Dendritic cell treated with granulocyte-macrophage colony-stimulating factor and Interleukin-4, amounts not matched to agents 40 ng/mL and 50 ng/mL, for 4 days (primary cell): ENCODE data around the gene AQP2.

Experiments
- H3K27ac Mint-ChIP-seq: one replicate; pipeline ENCODE4 v1.8.0; 2022; ENCODE audit warnings: mild to moderate bottlenecking, mixed read lengths
- H3K27me3 Mint-ChIP-seq: one replicate; pipeline ENCODE4 v1.8.0; 2022; ENCODE audit warnings: mild to moderate bottlenecking, mixed read lengths
- H3K36me3 Mint-ChIP-seq: one replicate; pipeline ENCODE4 v1.8.0; 2022; ENCODE audit warnings: low read depth, mixed read lengths
- H3K4me1 Mint-ChIP-seq: one replicate; pipeline ENCODE4 v1.8.0; 2022; ENCODE audit warnings: low read depth, mixed read lengths
- H3K4me3 Mint-ChIP-seq: one replicate; pipeline ENCODE4 v1.8.0; 2022; ENCODE audit warnings: mild to moderate bottlenecking, moderate library complexity, mixed read lengths
- H3K9me3 Mint-ChIP-seq: one replicate; pipeline ENCODE4 v1.8.0; 2022; ENCODE audit warnings: mixed read lengths
- intact Hi-C: fragments of 100-400 bp; cut with micrococcal nuclease; formaldehyde crosslinking; loops from one replicate; pipeline ENCODE4 v1.15.0; 2022

AQP2 gene

DNA sequence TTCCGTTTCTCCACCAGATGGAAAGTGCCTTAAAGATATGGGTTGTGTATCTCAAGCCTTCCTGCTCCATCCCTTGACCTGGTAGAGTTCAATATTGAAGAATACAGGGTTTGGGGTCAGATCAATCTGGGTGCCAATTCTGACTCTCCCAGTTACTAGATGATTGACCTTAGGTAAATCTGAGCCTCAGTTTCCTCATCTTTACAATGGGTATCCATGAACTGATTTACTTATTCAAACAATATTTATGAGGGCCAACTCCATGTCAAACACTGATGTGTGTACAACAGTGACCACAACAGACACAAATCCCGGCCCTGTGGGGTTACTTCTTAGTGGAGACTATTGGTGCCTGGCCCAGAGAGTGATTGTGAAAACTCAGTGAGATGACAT is 39.3 kb upstream of the AQP2 start:
- Mint-ChIP-seq H3K27ac (no peak overlapping the region), H3K4me1 (peaks cover 24% of the 10 kb centered on the region), H3K36me3 (no peaks in the 10 kb centered on the region), H3K4me3 (no peak overlapping the region), H3K27me3 (peaks cover 32% of the 10 kb centered on the region), H3K9me3 (no peaks in the 10 kb centered on the region)
- intact Hi-C loops: no loop called here

DNA sequence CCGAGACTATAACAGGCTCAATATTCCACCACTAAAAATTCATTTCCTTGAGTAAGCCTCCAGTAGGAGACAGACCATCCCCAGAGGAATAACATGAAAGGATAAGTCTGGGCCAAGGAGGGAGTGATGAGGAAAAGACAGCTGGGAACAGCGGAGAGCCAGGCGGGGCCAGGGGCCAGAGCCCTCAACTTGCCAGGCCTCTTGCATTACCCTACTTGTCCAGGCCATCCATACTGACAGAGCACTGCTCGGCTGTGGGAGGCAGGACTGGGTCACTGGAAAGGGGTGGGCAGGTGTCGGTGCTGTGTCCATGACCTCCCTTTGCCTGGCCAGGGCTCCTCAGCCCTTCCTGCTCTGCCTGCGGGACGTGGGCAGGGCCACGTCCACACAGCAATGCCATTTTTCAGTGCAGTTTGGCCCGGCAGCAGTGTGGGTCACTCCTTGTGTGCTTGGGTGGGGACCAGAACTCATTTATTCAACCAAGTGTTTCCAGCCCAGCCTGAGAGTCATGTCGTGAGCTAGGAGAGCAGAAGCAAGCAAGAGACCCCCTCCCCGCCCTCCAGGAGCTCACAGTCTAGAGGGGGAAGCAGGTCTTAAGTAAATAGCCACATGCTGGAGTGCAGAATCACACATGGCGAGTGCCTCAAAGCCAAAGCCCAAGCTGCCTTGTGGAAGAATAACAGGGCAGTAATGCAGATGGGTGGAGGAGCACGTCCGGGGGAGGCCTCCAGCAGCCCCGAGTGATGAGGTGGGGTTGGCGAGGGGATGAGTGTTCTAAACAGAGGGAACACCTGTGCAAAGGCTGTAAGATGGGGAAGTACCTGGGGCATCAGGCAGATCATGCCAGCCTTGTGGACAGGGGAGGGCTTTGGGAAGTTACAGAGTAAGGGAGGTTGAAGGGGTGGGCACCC is 37.9 kb upstream of the AQP2 start:
- H3K9me3 Mint-ChIP-seq: no peaks in the 10 kb centered on the region
- H3K4me3 Mint-ChIP-seq: no peak overlapping the region
- H3K27me3 Mint-ChIP-seq: peaks cover 34% of the 10 kb centered on the region
- intact Hi-C loops: no loop called here
- H3K36me3 Mint-ChIP-seq: no peaks in the 10 kb centered on the region
- no peak overlapping the region for H3K27ac Mint-ChIP-seq
- H3K4me1 Mint-ChIP-seq: peaks cover 24% of the 10 kb centered on the region

DNA sequence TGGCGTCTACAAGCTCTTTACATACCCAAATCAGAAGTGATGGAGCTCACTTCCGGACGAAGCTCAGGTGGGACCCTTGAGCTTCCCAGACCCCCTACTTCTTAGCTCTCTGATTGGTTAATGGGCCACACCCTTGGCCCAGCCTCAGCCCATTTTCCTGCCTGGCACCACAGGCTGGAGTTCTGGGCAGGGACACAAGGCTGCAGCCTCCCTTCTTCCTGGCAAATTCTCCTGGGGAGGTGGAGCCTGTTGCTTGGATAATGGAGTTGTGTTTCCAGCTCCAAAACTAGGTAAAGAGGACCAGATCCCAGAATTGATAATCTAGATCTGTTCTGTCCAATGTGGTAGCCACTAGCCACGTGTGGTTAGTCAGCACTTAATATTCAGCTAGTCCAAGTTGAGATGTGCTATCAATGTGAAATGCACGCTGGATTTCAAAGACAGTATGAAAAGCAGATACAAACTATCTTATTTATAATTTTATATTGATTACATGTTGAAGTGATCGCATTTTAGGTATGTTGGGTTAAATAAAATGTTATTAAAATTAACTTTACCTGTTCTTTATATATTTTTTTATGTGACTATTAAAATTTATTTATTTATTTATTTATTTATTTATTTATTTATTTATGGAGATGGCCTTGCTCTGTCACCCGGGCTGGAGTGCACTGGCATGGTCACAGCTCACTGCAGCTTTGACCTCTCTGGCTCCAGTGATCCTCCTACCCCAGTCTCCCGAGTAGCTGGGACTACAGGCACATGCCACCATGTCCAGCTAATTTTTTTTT is 34.2 kb upstream of the AQP2 start:
- Mint-ChIP-seq H3K4me3 (no peak overlapping the region), H3K36me3 (no peaks in the 10 kb centered on the region), H3K4me1 (peaks cover 26% of the 10 kb centered on the region), H3K27me3 (peaks cover 36% of the 10 kb centered on the region), H3K27ac (no peak overlapping the region), H3K9me3 (no peaks in the 10 kb centered on the region)
- intact Hi-C loops: no loop called here

DNA sequence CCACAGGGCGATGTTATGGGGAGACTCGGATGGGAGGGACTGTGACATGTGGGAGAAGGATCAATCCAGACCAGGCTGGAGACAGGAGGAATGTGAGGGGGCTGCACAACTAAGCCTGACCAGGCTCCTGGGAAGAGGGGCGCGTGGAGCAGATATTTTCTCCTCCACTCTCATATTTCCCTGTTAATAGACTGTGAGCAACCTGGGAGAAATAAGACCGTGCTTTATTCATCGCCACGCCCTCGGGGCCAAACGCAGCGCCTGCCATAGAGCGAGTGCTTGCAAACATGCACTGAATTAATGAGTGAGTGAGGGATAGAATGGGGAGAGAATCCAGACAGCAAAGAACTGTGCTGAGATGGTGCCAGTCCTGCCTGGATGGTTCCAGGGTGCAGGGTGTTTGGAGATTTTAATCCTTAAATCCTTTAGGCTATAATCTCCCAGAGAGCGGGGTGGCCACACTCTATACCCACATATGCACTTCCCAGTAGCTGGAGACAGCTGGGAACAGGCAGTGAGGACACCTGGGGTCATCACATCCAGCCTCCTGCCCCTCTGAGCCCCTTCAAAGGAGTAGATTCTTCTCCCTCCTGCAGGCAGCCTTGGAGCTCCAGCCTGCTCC is 33.3 kb upstream of the AQP2 start:
- Mint-ChIP-seq H3K27me3 (peaks cover 38% of the 10 kb centered on the region), H3K27ac (no peak overlapping the region), H3K4me1 (peaks cover 34% of the 10 kb centered on the region), H3K4me3 (no peak overlapping the region), H3K36me3 (no peaks in the 10 kb centered on the region), H3K9me3 (no peaks in the 10 kb centered on the region)
- intact Hi-C loops: no loop called here

DNA sequence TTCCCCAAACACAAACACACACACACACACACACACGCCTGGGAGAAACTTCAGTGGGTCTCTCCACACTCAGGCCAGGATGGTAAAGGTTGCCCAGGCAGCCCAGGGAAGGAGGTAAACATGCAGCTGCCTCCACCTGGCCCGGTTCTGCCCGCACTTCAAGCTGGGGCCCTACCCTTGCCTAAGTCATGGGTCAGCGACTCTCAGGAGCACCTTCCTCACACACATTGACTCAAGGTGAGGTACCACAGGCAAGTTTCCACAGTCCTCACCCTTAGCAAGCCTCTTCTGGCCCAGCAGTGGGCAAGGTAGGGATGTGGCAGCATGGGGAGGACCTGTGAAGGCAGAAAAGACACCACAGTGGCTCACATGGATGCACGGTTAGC is 32.8 kb upstream of the AQP2 start:
- Mint-ChIP-seq H3K9me3 (no peaks in the 10 kb centered on the region), H3K27ac (no peak overlapping the region), H3K36me3 (no peaks in the 10 kb centered on the region), H3K4me1 (peaks cover 34% of the 10 kb centered on the region), H3K27me3 (peaks cover 38% of the 10 kb centered on the region), H3K4me3 (no peak overlapping the region)
- intact Hi-C loops: no loop called here

DNA sequence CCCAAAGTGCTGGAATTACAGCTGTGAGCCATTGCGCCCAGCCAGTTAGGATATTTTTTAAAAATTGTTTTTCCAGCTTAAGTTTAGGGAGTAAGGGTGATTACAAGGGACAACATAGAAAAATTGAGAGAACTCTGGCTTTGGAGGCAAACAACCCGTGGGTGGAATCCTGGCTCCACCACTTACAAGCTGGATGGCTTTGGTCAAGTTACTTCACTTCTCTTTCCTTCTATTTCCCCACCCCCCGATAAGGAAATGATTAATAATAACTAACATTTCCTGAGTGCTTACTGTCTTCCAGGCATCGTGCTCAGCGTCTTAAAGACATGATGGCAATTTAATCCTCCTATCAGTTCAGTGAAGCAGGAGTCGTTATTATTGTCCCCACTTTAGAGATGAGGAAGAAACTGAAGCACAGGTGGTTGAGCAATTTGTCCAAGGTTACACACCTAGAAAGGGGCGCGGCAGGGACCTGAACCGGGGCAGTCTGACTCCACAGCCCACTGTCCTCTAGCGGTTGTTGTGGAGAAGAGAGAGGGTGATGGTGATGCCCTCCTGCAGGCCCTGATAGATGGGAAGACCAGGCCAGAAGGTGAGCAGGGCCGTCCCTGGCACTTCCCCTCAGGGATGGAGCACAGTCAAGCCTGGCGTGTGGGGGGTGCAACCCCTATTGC is 30.2 kb upstream of the AQP2 start:
- Mint-ChIP-seq H3K36me3 (no peaks in the 10 kb centered on the region), H3K4me3 (no peak overlapping the region), H3K27ac (no peak overlapping the region), H3K9me3 (no peaks in the 10 kb centered on the region), H3K4me1 (peaks cover 35% of the 10 kb centered on the region), H3K27me3 (peaks cover 35% of the 10 kb centered on the region)
- intact Hi-C loops: no loop called here

DNA sequence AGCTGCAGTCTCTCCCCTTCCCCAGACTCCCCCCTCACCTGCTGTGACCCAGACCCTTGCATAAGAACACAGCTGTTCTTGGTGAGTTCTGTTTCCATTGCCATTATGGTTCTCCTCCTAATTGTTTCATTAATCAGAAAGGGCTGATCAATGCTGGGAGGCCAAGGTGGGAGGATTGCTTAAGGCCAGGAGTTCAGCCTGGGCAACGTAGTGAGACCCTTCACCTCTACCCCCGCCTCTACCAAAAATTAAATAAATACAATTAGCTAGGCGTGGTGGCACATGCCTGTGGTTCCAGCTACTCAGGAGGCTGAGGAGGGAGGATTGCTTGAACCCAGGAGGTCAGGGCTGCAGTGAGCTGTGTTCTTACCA is 29.6 kb upstream of the AQP2 start:
- Mint-ChIP-seq H3K27me3 (peaks cover 32% of the 10 kb centered on the region), H3K4me3 (no peak overlapping the region), H3K27ac (no peak overlapping the region), H3K36me3 (no peaks in the 10 kb centered on the region), H3K4me1 (peaks cover 40% of the 10 kb centered on the region), H3K9me3 (no peaks in the 10 kb centered on the region)
- intact Hi-C loops: no loop called here

DNA sequence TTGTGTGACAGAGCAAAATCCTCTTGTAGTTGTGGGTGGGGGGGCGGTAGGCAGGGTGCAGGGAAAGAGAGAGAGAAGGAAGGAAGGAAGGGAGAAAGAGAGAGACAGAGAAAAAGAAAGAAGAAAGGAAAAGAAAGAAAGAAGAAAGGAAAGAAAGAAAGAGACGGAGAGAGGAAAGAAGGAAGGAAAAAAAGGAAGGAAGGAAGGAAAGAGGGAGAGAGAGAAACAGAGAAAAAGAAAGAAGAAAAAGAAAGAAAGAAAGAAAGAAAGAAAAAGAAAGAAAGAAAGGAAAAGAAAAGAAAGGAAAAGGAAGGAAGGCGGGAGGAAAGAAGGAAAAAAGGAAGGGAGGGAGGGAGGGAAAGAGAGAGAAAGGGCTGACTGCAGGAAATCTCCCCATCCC is 29.2 kb upstream of the AQP2 start:
- Mint-ChIP-seq H3K36me3 (no peaks in the 10 kb centered on the region), H3K27me3 (peaks cover 30% of the 10 kb centered on the region), H3K4me3 (no peak overlapping the region), H3K27ac (no peak overlapping the region), H3K4me1 (peaks cover 44% of the 10 kb centered on the region), H3K9me3 (no peaks in the 10 kb centered on the region)
- intact Hi-C loops: no loop called here

DNA sequence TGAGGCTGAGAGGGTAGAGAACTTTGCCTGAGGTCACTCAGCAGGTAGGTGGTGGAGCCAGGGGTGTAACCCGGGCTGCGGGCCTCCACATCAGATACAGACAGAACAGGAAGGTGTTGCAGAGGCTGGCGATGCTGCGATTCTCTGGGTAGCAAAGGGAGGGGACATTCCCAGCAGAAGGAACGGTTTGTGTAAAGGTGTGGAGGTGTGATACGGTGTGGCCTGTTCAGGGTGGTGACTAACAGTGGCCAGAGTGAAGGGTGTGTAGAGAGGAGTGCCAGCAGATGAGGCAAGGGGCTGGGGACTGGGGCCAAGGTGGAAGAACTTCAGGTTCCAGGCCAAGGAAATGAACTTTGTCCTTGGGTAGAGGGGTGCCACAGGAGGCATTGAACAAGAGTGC is 28.6 kb upstream of the AQP2 start:
- Mint-ChIP-seq H3K4me3 (no peak overlapping the region), H3K36me3 (no peaks in the 10 kb centered on the region), H3K27me3 (peaks cover 29% of the 10 kb centered on the region), H3K4me1 (peaks cover 46% of the 10 kb centered on the region), H3K9me3 (no peaks in the 10 kb centered on the region), H3K27ac (no peak overlapping the region)
- intact Hi-C loops: no loop called here

DNA sequence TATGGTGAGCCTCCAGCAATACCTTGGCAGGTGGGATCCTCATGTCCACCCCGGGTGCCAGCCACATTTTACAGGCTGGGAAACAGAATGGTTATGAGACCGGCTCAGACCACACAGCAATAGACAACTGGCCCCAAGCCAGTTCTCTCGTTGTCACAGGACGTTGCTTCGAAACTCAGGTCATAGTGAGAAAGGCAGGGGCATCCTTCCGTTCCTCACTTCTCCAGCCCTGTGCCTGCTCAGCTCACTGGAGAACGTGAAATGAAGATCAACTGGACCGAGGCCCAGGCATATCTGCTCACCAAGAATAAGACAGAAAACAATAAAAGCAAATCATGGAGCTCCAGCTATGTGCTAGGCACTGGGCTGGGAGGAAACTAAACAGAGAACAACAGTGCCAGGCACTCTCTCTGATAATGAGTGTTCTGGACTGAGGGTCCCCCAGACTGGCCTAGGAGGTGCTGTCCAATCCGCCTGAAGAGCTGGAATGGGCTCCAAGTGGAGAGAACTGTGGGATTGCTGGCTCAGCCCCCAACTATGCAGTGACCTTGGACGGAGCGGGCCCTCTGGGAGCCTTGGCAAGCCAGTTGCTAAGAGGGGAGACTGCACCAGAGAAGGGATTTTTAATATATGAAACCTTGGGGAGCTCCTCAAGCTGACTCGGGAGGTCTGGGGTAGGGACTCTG is 28.0 kb upstream of the AQP2 start:
- intact Hi-C loops: no loop called here
- Mint-ChIP-seq H3K9me3 (no peaks in the 10 kb centered on the region), H3K4me3 (no peak overlapping the region), H3K27me3 (peaks cover 27% of the 10 kb centered on the region), H3K4me1 (peaks cover 46% of the 10 kb centered on the region), H3K27ac (no peak overlapping the region), H3K36me3 (no peaks in the 10 kb centered on the region)

DNA sequence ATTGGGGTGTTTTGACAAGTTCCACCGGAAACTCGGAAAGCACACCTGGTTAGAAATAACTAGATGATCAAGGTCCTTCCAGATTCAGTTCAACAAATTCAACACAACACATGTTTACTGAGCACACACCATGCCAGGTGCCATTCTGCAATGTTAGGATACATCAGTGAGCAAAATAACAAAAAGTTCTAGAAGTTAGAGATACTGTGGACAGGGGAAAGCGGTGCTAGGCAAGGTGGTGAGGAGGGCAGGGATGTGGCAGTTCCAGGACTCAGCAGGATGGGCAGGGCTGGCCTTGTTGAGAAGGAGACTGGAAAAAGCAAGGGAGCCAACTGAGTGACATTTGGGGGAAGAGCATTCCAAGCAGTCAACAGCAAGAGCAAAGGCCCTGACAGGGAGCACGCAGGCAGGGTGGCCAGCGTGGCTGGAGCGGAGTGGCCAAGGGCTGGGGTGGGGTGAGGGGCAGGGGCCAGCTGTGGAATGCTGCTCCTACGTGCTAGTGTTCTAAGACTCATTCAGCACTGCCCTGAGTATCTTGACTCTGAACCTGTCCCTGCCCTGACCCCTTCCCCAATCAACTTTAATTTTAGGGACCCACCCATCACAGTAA is 27.4 kb upstream of the AQP2 start:
- H3K4me1 Mint-ChIP-seq: peaks cover 46% of the 10 kb centered on the region
- no peaks in the 10 kb centered on the region for H3K36me3 Mint-ChIP-seq
- H3K27me3 Mint-ChIP-seq: peaks cover 25% of the 10 kb centered on the region
- no peaks in the 10 kb centered on the region for H3K9me3 Mint-ChIP-seq
- no peak overlapping the region for H3K4me3 Mint-ChIP-seq
- intact Hi-C loops: no loop called here
- peak overlapping the region; percentile 4 for H3K27ac Mint-ChIP-seq

DNA sequence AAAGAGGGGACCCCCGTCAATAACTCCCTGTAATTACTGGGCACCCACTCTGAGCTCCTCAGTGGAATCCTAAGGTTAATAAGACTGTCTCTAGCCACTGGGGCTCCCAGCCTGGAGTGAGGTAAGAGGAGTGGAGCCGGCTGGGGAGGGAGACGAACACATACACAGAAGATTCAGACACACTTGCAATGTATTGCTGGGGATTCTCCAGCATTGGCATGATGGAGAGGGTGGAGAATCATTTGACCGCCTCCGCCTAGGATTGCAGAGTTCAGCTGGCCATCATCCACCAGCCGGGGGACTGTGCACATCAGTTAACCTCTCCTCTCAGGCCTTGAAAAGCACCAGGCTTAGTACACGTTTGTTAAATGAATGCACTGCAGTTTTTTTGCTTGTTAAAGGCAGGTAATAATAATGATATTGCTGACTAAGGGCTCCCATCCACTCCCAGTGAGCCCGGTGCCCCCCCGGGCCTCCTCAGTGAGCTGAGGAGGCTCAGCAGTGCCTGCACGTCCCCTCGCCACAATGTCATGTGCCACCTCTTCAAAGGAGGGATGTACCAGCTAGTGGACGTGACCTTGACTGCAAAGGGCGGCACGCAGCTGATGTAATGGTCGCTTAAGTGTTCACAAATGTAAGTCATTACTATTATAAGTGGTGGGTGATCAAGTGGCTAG is 26.5 kb upstream of the AQP2 start:
- H3K27ac Mint-ChIP-seq: peak overlapping the region; percentile 4
- H3K4me3 Mint-ChIP-seq: no peak overlapping the region
- H3K36me3 Mint-ChIP-seq: no peaks in the 10 kb centered on the region
- H3K9me3 Mint-ChIP-seq: no peaks in the 10 kb centered on the region
- intact Hi-C loops: no loop called here
- peaks cover 33% of the 10 kb centered on the region for H3K27me3 Mint-ChIP-seq
- H3K4me1 Mint-ChIP-seq: peaks cover 40% of the 10 kb centered on the region
